Vagina (tissue), 2 donors: ENCODE results near the gene UNC5B. TPM values are rescaled to one million over a fixed set of nuclear protein-coding genes. Genes with fewer than 3 reads are reported as not detected.

Experiments
- DNase-seq, 2 donors: peaks; one replicate each; pipeline ENCODE4 v3.0.0-alpha.2; 2017; ENCODE audit errors: extremely low spot score in 2 of 2
- H3K27ac ChIP-seq: fragments of 200-600 bp; sonication (generic); one replicate; pipeline ENCODE4 v1.5.1; 2019
- H3K27me3 ChIP-seq: fragments of 200-600 bp; sonication (generic); one replicate; pipeline ENCODE4 v1.5.1; 2019
- H3K36me3 ChIP-seq, 2 donors: fragments of 200-600 bp; sonication (generic); one replicate each; pipeline ENCODE4 v1.5.1; 2017 to 2019
- H3K4me1 ChIP-seq: fragments of 200-600 bp; sonication (generic); one replicate; pipeline ENCODE4 v1.5.1; 2019
- H3K4me3 ChIP-seq, 2 donors: fragments of 200-600 bp; sonication (generic); 1 replicate in 1 of 2; 2 replicates in 1 of 2; pipeline ENCODE4 v1.5.1; 2016 to 2019
- H3K9me3 ChIP-seq: fragments of 200-600 bp; sonication (generic); one replicate; pipeline ENCODE4 v1.5.1; 2019
- POLR2A ChIP-seq, 2 donors: fragments of 450-650 bp; IDR thresholded peaks; one replicate each; pipeline ENCODE4 v1.6.1; 2017; ENCODE audit warnings: antibody characterized with exemption in 2 of 2, mild to moderate bottlenecking in 2 of 2, moderate library complexity in 2 of 2
- POLR2AphosphoS5 ChIP-seq, 2 donors: sonication (generic); formaldehyde crosslinking; IDR thresholded peaks; one replicate each; pipeline ENCODE4 v1.9.0; 2017; ENCODE audit warnings: antibody characterized with exemption in 2 of 2, mild to moderate bottlenecking in 2 of 2, low read depth in 1 of 2; ENCODE audit not compliant: insufficient read depth in 1 of 2
- intact Hi-C: fragments of 100-400 bp; cut with DNase I; formaldehyde crosslinking; loops from one replicate; pipeline ENCODE4 v1.15.1; 2023
- total RNA-seq: library from RNA; depleted of rRNA; stranded (reverse); fragments of >200 nt; gene quantifications from one replicate; pipeline ENCODE4 v1.2.3, GENCODE V29; 2016
- TF ChIP-seq, protein P1 (sequence below), 3 experiments: fragments of 450-650 bp in 2 of 3; fragments of 200-600 bp in 1 of 3; sonication (generic) in 1 of 3; IDR thresholded peaks; one replicate each; pipeline ENCODE4 v1.5.1; 2017 to 2019; ENCODE audit warnings: antibody characterized with exemption in 3 of 3, mild to moderate bottlenecking in 2 of 3, moderate library complexity in 2 of 3

Gene UNC5B
- total RNA-seq, 1 donor from 2014 or later: 24.3 TPM

DNA sequence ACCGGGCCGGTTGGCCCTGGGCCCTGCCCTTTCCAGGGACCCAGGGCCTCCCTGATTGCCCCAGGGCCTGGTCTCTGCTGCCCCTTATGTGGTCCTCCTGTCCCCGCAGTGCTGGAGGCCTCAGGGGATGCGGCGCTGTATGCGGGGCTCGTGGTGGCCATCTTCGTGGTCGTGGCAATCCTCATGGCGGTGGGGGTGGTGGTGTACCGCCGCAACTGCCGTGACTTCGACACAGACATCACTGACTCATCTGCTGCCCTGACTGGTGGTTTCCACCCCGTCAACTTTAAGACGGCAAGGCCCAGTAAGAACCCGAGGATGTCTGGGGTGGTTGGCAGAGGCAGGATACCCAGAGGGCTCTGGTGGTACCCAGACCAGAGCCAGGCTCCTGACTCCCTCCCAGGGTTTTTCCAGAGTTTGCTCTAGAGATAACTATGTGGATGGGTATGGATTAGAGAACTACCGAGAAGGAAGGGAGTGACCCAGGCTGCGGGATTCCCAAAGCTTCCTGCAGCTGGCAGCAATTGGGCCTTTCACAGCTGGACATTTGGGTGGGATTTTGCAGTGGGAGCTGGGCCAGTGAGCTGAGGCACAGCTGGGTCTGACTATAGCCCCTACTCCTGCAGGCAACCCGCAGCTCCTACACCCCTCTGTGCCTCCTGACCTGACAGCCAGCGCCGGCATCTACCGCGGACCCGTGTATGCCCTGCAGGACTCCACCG is 78.6 kb downstream of the UNC5B start:
- Histone ChIP-seq H3K4me3 (no peak overlapping the region), H3K9me3 (no peaks in the 10 kb centered on the region), H3K4me1 (peaks cover 6% of the 10 kb centered on the region), H3K27ac (no peak overlapping the region), H3K36me3 (peaks cover 0 to 43% of the 10 kb centered on the region in 2 donors), H3K27me3 (no peaks in the 10 kb centered on the region)
- DNase-seq: no peak
- TF ChIP-seq, protein P1, sequence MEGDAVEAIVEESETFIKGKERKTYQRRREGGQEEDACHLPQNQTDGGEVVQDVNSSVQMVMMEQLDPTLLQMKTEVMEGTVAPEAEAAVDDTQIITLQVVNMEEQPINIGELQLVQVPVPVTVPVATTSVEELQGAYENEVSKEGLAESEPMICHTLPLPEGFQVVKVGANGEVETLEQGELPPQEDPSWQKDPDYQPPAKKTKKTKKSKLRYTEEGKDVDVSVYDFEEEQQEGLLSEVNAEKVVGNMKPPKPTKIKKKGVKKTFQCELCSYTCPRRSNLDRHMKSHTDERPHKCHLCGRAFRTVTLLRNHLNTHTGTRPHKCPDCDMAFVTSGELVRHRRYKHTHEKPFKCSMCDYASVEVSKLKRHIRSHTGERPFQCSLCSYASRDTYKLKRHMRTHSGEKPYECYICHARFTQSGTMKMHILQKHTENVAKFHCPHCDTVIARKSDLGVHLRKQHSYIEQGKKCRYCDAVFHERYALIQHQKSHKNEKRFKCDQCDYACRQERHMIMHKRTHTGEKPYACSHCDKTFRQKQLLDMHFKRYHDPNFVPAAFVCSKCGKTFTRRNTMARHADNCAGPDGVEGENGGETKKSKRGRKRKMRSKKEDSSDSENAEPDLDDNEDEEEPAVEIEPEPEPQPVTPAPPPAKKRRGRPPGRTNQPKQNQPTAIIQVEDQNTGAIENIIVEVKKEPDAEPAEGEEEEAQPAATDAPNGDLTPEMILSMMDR (IDR thresholded peaks at IDR 0.05): no peak
- TF ChIP-seq POLR2A (IDR thresholded peaks at IDR 0.05) (no peak), POLR2AphosphoS5 (IDR thresholded peaks at IDR 0.05; ENCODE audit: insufficient read depth in 1 of 2, low read depth in 1 of 2) (no peak)
- intact Hi-C loops: no loop called here

- Histone ChIP-seq H3K27ac (no peak overlapping the region), H3K4me3 (no peak overlapping the region), H3K36me3 (peaks cover 0 to 46% of the 10 kb centered on the region in 2 donors), H3K9me3 (no peaks in the 10 kb centered on the region), H3K4me1 (peaks cover 6% of the 10 kb centered on the region), H3K27me3 (no peaks in the 10 kb centered on the region)
- DNase-seq: no peak
- TF ChIP-seq, protein P1 (IDR thresholded peaks at IDR 0.05): no peak
- TF ChIP-seq POLR2A (IDR thresholded peaks at IDR 0.05): no peak
- no peak for TF ChIP-seq POLR2AphosphoS5 (IDR thresholded peaks at IDR 0.05; ENCODE audit: insufficient read depth in 1 of 2, low read depth in 1 of 2)
- intact Hi-C loops: no loop called here
Observed at GRCh38 chr10:71291528-71291900, 79.1 kb downstream of the UNC5B start.

- Histone ChIP-seq H3K36me3 (peaks cover 0 to 42% of the 10 kb centered on the region in 2 donors), H3K9me3 (no peaks in the 10 kb centered on the region), H3K27me3 (no peaks in the 10 kb centered on the region), H3K4me3 (no peak overlapping the region), H3K27ac (no peak overlapping the region), H3K4me1 (peaks cover 6% of the 10 kb centered on the region)
- no peak for DNase-seq
- TF ChIP-seq POLR2AphosphoS5 (IDR thresholded peaks at IDR 0.05; ENCODE audit: insufficient read depth in 1 of 2, low read depth in 1 of 2) (no peak), POLR2A (IDR thresholded peaks at IDR 0.05) (no peak)
- TF ChIP-seq, protein P1 (IDR thresholded peaks at IDR 0.05): no peak
- intact Hi-C loops: no loop called here
Observed at GRCh38 chr10:71292624-71293445, 80.5 kb downstream of the UNC5B start.

- Histone ChIP-seq H3K9me3 (no peaks in the 10 kb centered on the region), H3K36me3 (peaks cover 0 to 36% of the 10 kb centered on the region in 2 donors), H3K27ac (no peak overlapping the region), H3K27me3 (no peaks in the 10 kb centered on the region), H3K4me3 (no peak overlapping the region), H3K4me1 (peaks cover 6% of the 10 kb centered on the region)
- TF ChIP-seq POLR2A (IDR thresholded peaks at IDR 0.05) (no peak), POLR2AphosphoS5 (IDR thresholded peaks at IDR 0.05; ENCODE audit: insufficient read depth in 1 of 2, low read depth in 1 of 2) (no peak)
- TF ChIP-seq, protein P1 (IDR thresholded peaks at IDR 0.05): no peak
- intact Hi-C loops: no loop called here
- no peak for DNase-seq
Observed at GRCh38 chr10:71293446-71294084, 81.2 kb downstream of the UNC5B start.
